C1 segment of cervical spinal cord (tissue), 14 donors: ENCODE data around the gene RBBP8NL.
A peak's percentile ranks its signal among the peaks of the same experiment; 100 is the strongest.

Experiments used
- DNase-seq, 14 donors: peaks; one replicate each; lab custom pipeline; 2025; lab: John Stamatoyannopoulos, UW

RBBP8NL gene

GRCh38 chr20:62407221-62407992 is 19.9 kb downstream of the RBBP8NL start, which contains the start of gene CABLES2:
Gene CABLES2 (minus strand): TSS chr20:62407285. CDS start chr20:62407276, 9 bp downstream.
- peak in 13 of 14 donors; percentile 46 to 92 (median 82) for DNase-seq

GRCh38 chr20:62406635-62407176 is 20.6 kb downstream of the RBBP8NL start:
- peak in 1 of 14 donors; percentile 22 for DNase-seq

GRCh38 chr20:62405981-62406513 is 21.3 kb downstream of the RBBP8NL start:
- no peak for DNase-seq

GRCh38 chr20:62405108-62405980 is 22.0 kb downstream of the RBBP8NL start:
- DNase-seq: peak in 4 of 14 donors; percentile 14 to 77 (median 16)

- DNase-seq: no peak
Measured at GRCh38 chr20:62404761-62405107, 22.6 kb downstream of the RBBP8NL start.

- no peak for DNase-seq
Measured at GRCh38 chr20:62404112-62404665, 23.1 kb downstream of the RBBP8NL start.

GRCh38 chr20:62403331-62403730 is 24.0 kb downstream of the RBBP8NL start:
- DNase-seq: no peak

GRCh38 chr20:62402456-62403150 is 24.7 kb downstream of the RBBP8NL start:
- no peak for DNase-seq

- DNase-seq: no peak
Measured at GRCh38 chr20:62401331-62401779, 26.0 kb downstream of the RBBP8NL start.

GRCh38 chr20:62400541-62400940 is 26.8 kb downstream of the RBBP8NL start:
- DNase-seq: no peak

GRCh38 chr20:62400021-62400420 is 27.3 kb downstream of the RBBP8NL start:
- DNase-seq: no peak

- no peak for DNase-seq
Measured at GRCh38 chr20:62398120-62398821, 29.1 kb downstream of the RBBP8NL start.

GRCh38 chr20:62396367-62397239 is 30.7 kb downstream of the RBBP8NL start:
- DNase-seq: no peak

- DNase-seq: no peak
Measured at GRCh38 chr20:62395311-62396242, 31.8 kb downstream of the RBBP8NL start.

GRCh38 chr20:62394248-62395245 is 32.8 kb downstream of the RBBP8NL start:
- no peak for DNase-seq

- DNase-seq: no peak
Measured at GRCh38 chr20:62393830-62394229, 33.5 kb downstream of the RBBP8NL start.

GRCh38 chr20:62393335-62393665 is 34.0 kb downstream of the RBBP8NL start:
- no peak for DNase-seq
